GM19193 (cell line): ENCODE results near the gene SRSF1.

Experiments
- POLR2A ChIP-seq: IDR thresholded peaks from 4 replicates; pipeline ENCODE4 v1.6.1; 2011; ENCODE audit not compliant: insufficient read depth, insufficient read length; ENCODE audit errors: extremely low read depth

Gene SRSF1

GRCh38 chr17:57963149-57963511 lies 43.9 kb downstream of the SRSF1 start:
- TF ChIP-seq POLR2A, result no peak

GRCh38 chr17:57962279-57963148 lies 44.5 kb downstream of the SRSF1 start:
- no peak for TF ChIP-seq POLR2A

DNA sequence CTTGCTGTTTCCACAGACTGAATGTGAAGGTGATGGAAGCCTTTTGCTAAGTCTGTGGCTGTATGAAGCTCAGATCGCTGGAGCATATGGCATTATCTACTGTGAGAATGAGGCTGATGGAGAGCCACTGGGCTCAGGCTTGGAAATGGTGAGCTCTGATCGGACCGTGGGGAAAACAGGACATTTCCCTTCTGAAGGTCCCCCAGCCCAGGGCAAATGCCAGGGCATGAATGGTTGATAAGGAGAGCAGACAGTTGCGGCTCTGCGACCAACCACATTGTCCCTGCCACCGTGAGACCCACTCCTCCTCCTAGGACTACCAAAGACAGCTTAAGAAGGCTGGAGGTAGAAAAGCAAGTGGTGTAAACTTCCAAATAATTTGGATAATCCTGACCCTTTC lies 47.1 kb downstream of the SRSF1 start:
- TF ChIP-seq POLR2A, result no peak

DNA sequence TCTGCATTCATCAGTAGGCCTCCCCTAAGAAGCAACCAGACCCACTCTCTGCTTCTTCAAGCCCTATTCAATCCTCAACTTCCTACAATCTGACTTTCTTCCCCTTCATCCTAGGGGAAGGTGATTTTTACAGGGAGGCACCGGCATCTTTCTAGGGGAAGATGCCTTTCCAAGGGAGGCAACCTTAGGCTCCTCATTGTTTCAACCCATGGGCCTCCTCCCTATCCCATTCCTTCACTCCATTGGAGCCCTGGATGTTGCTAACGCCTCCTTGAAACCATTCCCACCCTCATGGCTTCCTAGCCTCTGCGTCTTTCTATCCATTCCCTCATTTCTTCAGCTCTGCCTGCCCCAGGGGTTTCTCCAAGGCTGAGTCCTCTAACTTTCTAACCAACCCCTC lies 49.2 kb downstream of the SRSF1 start:
- no peak for TF ChIP-seq POLR2A

DNA sequence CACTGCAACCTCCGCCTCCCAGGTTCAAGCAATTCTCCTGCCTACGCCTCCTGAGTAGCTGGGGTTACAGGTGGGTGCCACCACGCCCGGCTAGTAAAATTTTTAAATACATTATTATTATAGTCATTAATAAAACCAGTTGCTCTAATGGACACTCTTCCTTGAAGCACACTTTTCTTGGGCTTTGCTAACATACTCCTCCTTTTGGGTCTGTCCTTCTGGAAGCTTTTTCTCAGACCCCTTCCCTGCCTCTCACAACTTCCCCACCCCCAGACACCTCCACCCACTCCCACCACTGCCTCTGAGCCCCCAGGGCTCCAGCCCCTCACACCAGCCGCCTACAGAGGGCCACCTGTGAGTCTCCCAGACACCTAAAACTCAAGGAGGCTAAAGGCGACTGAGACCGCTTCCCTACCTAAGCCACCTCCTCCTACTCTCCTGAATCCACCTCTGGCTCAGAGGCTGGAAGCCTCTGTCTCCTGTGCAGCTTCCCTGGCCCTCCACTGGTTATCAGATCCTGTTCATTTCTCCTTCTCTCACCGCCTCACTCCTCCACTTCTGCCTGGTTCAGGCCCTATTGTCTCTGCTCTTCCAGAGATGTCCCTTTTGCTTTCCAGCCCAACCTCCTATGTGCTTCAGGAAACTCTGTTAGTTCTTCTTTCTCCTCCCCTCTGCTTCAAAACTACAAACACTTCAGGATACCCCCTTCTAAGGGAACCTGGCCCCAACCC lies 49.8 kb downstream of the SRSF1 start:
- no peak for TF ChIP-seq POLR2A

DNA sequence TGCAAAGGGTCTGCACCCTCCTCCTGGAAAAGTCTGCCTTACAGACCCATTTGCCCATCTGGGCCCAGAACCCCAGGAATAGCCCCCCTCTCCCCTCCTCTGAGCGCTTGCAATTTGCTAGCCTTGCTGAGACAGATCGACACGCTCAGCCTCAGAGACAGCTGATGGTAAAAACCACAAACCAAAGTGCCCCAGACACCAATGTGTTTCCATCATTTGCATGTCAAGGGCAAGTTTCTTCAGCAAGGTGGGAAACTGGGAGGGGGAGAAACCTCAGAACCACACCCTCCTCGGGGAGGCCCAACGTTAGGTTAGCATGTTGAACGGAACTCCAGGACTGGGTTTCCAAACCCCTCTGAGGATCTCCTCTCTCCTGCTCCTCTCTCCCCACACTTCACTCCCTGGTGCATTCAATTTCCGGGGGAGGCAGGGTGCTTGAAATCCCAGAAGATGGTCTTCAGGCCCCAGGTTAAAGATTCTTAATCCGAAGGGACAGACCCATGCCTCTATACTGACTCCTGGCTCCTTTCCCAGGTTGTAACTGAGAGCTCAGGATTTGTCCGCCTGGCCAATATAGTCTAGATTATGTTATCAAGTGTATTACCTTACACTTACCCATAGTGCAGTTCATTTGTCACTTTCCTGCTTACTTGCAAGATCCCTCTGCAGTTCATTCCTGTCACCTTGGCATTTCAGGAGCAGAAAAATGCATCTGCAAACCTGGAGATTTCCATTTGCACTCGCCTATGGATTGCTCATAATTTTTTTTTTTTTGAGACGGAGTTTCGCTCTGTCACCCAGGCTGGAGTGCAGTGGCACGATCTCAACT lies 50.5 kb downstream of the SRSF1 start:
- no peak for TF ChIP-seq POLR2A

GRCh38 chr17:57955183-57955931 lies 51.7 kb downstream of the SRSF1 start, which contains the start of gene CUEDC1:
TSS of gene CUEDC1 (minus strand) at chr17:57955412. CDS start at chr17:57885564, 69,848 bp downstream.
- TF ChIP-seq POLR2A, result no peak

GRCh38 chr17:57954397-57955182 lies 52.5 kb downstream of the SRSF1 start:
- TF ChIP-seq POLR2A, result no peak

DNA sequence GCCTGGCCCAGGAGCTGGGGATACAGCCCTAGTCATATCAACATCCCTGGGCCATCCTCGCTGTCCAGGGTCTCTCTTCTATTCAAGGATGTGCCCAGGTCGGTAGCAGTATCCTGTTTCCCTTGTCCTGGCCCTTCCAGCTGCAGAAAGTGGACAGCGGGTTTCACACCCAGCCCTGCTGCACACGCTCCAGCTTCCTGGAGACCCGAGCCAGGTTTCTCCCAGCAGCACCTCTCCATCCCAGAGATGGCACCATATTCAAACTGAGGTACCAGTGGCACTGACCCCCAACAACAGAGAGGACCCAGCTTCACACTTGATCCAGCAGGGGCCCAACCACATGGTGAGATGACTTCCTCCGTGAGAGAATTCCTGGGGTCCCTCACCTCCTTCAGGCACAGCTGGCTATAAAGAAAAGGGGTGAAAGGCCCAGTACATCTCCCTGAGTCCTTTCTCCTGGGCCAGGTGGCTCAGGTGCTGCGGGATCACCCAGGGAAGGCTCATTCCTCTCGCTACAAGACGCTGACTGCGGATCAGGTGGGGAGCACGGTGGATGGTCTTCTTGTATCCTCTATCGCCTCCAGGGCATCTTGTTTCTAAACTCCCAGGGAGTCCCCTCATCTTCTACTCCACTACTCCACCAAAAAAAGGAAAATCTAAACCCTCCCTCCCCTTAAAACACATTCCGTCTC lies 53.2 kb downstream of the SRSF1 start:
- TF ChIP-seq POLR2A, result no peak
